ENCODE results near the gene LDLRAD1. TPM values are rescaled to one million over a fixed set of nuclear protein-coding genes. Genes with fewer than 3 reads are reported as not detected.
"Not testable (repeated sequence)": the region's sequence is repeated elsewhere in the genome, so short reads cannot be mapped to it uniquely, and the experiment has no call there.

Gene LDLRAD1
- polyA plus RNA-seq, 1 donor from 2014 or later: not detected

GRCh38 chr1:53998223-53998622 lies 19.8 kb downstream of the LDLRAD1 start:
- Histone ChIP-seq H3K79me2 (replicated peaks; ENCODE audit: insufficient read depth, low read length) (no peaks in the 10 kb centered on the region), H3K9me2 (ENCODE audit: insufficient read depth, low read length) (no peaks in the 10 kb centered on the region), H3K9ac (ENCODE audit: low read length) (no peak overlapping the region), H4K20me1 (ENCODE audit: insufficient read depth) (no peaks in the 10 kb centered on the region), H3K27ac (ENCODE audit: low read length) (no peak overlapping the region), H3K27me3 (ENCODE audit: insufficient read depth, low read depth, low read length) (no peaks in the 10 kb centered on the region), H3F3A (ENCODE audit: insufficient read depth, low read length, poor library complexity, severe bottlenecking) (no peaks in the 10 kb centered on the region), H3K4me3 (ENCODE audit: low read length) (no peak overlapping the region), H3K9me3 (ENCODE audit: low read length) (no peaks in the 10 kb centered on the region), H2AFZ (ENCODE audit: low read depth, low read length) (no peak overlapping the region), H3K4me2 (ENCODE audit: low read length) (no peak overlapping the region), H3K36me3 (ENCODE audit: insufficient read depth, low read length) (no peaks in the 10 kb centered on the region)
- TF ChIP-seq RAD21 (conservative IDR thresholded peaks at IDR 0.05) (no peak), EZH2 (IDR thresholded peaks at IDR 0.05; ENCODE audit: borderline replicate concordance, insufficient read depth, low read length, poor library complexity, severe bottlenecking) (no peak), CTCF (IDR thresholded peaks at IDR 0.05; ENCODE audit: poor library complexity, severe bottlenecking) (no peak), POLR2AphosphoS5 (IDR thresholded peaks at IDR 0.05) (no peak), TAF1 (IDR thresholded peaks at IDR 0.05; ENCODE audit: low read depth) (no peak), EP300 (conservative IDR thresholded peaks at IDR 0.05; ENCODE audit: poor library complexity, severe bottlenecking) (no peak), SMC3 (conservative IDR thresholded peaks at IDR 0.05; ENCODE audit: poor library complexity) (no peak), REST (IDR thresholded peaks at IDR 0.05; ENCODE audit: borderline replicate concordance) (no peak), MXI1 (conservative IDR thresholded peaks at IDR 0.05; ENCODE audit: poor library complexity, severe bottlenecking) (no peak)

- no peaks in the 10 kb centered on the region for H3K36me3 ChIP-seq (ENCODE audit: insufficient read depth, low read length)
- H3K4me2 ChIP-seq (ENCODE audit: low read length): no peak overlapping the region
- no peaks in the 10 kb centered on the region for H3K79me2 ChIP-seq (replicated peaks; ENCODE audit: insufficient read depth, low read length)
- H3K9me3 ChIP-seq (ENCODE audit: low read length): no peaks in the 10 kb centered on the region
- no peak overlapping the region for H3K4me3 ChIP-seq (ENCODE audit: low read length)
- no peak for TF ChIP-seq EZH2 (IDR thresholded peaks at IDR 0.05; ENCODE audit: borderline replicate concordance, insufficient read depth, low read length, poor library complexity, severe bottlenecking)
- H4K20me1 ChIP-seq (ENCODE audit: insufficient read depth): no peaks in the 10 kb centered on the region
- H3F3A ChIP-seq (ENCODE audit: insufficient read depth, low read length, poor library complexity, severe bottlenecking): no peaks in the 10 kb centered on the region
- H3K27me3 ChIP-seq (ENCODE audit: insufficient read depth, low read depth, low read length): no peaks in the 10 kb centered on the region
- H3K9ac ChIP-seq (ENCODE audit: low read length): no peak overlapping the region
- no peak overlapping the region for H2AFZ ChIP-seq (ENCODE audit: low read depth, low read length)
- no peak overlapping the region for H3K27ac ChIP-seq (ENCODE audit: low read length)
- no peaks in the 10 kb centered on the region for H3K9me2 ChIP-seq (ENCODE audit: insufficient read depth, low read length)
Measured at GRCh38 chr1:53995683-53996082, 22.3 kb downstream of the LDLRAD1 start.

- H3F3A ChIP-seq (ENCODE audit: insufficient read depth, low read length, poor library complexity, severe bottlenecking); H3K27ac ChIP-seq (ENCODE audit: low read length); H3K27me3 ChIP-seq (ENCODE audit: insufficient read depth, low read depth, low read length); H3K36me3 ChIP-seq (ENCODE audit: insufficient read depth, low read length); H3K9ac ChIP-seq (ENCODE audit: low read length); H3K4me2 ChIP-seq (ENCODE audit: low read length); H3K79me2 ChIP-seq (replicated peaks; ENCODE audit: insufficient read depth, low read length); H3K9me3 ChIP-seq (ENCODE audit: low read length); H3K4me3 ChIP-seq (ENCODE audit: low read length); H3K9me2 ChIP-seq (ENCODE audit: insufficient read depth, low read length); H4K20me1 ChIP-seq (ENCODE audit: insufficient read depth); H2AFZ ChIP-seq (ENCODE audit: low read depth, low read length): not testable (repeated sequence)
Measured at GRCh38 chr1:53994516-53994915, 23.5 kb downstream of the LDLRAD1 start.

Measured in neural cell (in vitro differentiated cells).